ENCODE results near the gene TMEM200C. TPM values are rescaled to one million over a fixed set of nuclear protein-coding genes. Genes with fewer than 3 reads are reported as not detected.
"Not testable (repeated sequence)": the region's sequence is repeated elsewhere in the genome, so short reads cannot be mapped to it uniquely, and the experiment has no call there.

Gene TMEM200C
- total RNA-seq, 1 experiment from 2014 or later: 1.9 TPM

- no peak for DNase-seq (ENCODE audit: extremely low read depth, low read depth)
Measured at GRCh38 chr18:5892823-5893431, 2.4 kb downstream of the TMEM200C start.

- DNase-seq (ENCODE audit: extremely low read depth, low read depth): no peak
Measured at GRCh38 chr18:5891854-5892215, 3.5 kb downstream of the TMEM200C start.

DNA sequence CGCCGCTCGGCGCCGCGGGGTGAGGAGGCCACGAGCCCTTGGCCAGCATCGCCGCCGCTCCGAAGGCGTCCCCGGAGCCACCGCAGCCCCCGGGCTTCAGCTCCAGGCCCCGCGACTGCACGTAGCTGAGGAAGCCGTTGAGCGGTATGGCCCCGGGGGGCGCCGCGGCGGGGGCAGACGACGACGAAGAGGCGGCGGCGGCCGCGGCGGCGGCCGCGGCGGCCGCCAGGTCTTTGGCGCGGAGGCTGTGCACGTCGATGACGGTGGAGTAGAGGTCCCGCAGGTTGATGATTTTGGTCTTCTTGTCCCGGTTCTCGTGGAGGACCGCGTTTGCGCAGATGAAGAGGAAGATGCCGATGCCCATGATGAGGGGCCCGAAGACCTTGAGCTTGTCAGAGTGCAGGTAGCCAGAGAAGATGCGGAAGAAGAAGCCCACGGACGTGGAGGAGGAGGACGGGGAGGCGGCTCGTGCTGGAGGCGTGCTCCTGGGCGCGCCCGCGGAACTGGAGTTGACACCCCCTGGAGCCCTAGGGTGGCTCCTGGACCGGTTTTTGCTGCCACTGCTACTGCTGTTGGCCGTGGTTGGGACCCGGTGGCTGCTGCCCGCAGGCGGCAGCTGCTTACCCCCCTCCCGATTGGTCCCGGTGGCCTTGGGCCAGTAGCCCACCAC is 4.0 kb downstream of the TMEM200C start:
- no peak for DNase-seq (ENCODE audit: extremely low read depth, low read depth)

GRCh38 chr18:5890331-5891183 is 4.8 kb downstream of the TMEM200C start:
- DNase-seq (ENCODE audit: extremely low read depth, low read depth): no peak

- no peak for DNase-seq (ENCODE audit: extremely low read depth, low read depth)
Measured at GRCh38 chr18:5885361-5885760, 10.0 kb downstream of the TMEM200C start.

GRCh38 chr18:5884375-5884774 is 10.9 kb downstream of the TMEM200C start:
- no peak for DNase-seq (ENCODE audit: extremely low read depth, low read depth)

DNA sequence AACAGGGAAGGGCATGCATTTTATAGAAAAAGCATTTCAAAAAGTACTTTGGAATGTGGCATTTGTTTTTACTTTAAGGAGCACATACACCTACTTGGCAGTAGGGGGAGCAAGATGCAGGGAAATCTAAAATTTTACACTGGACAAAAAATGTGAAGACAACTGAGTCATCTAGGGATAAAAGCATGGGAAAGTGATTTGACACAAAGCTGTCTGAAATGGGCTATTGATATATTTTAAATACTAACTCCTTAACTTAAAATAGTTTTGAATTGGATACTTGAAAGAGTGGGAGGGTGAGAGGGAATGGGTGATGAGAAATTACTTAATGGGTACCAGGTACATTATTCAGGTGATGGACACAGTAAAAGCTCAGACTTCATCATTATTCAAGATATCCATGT is 15.8 kb downstream of the TMEM200C start:
- peak; percentile 21 for DNase-seq (ENCODE audit: extremely low read depth, low read depth)

GRCh38 chr18:5876891-5877290 is 18.4 kb downstream of the TMEM200C start:
- no peak for DNase-seq (ENCODE audit: extremely low read depth, low read depth)

GRCh38 chr18:5874336-5874735 is 21.0 kb downstream of the TMEM200C start:
- DNase-seq (ENCODE audit: extremely low read depth, low read depth): no peak

GRCh38 chr18:5872886-5873285 is 22.4 kb downstream of the TMEM200C start:
- no peak for DNase-seq (ENCODE audit: extremely low read depth, low read depth)

GRCh38 chr18:5871426-5871825 is 23.9 kb downstream of the TMEM200C start:
- no peak for DNase-seq (ENCODE audit: extremely low read depth, low read depth)

DNA sequence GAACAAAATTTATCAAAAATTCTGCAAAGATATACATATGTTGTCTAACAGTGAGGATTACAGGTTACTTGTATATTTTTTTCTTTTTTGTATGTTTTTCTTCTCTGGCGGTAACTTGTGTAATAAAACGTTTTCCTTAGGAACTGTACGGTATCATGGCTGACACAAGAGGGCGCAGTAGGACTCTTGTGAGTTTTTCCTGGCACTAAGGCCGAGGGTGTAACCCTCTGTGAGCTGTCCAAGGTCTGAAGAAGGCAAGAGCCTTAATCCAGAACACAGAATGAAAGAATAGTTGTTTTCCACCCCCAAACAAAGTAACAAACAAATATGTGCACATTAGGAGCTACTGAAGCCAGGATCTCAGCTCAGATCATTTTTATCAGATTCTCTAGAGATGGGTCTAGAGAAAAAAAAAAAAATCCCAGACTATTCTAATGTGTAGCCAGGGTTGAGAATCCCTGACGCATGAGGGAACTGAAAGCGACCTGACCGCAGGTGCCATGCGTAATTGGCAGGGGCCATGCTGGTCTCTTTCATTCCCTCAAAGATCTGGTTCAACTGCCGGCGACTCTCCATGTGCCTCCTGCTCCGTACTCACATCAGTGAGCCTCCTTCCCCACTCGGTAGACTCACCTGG is 27.0 kb downstream of the TMEM200C start:
- DNase-seq (ENCODE audit: extremely low read depth, low read depth): peak; percentile 83

DNA sequence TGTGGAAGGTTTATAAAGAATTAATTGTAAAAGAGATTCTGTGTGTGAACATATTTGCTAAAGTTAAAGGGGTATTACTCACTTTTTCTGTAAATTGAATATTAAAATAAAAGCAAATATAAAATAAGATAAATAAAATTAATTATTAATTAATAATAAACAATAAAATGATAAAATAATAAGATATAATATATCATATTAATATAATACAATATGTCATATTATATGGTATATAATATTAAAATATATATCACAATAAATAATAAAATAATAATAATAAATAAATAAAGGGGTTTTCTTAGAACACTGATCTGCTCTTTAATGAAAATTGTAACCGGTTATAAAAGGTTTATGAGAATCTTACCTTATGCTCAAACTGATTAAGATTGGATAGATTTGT is 29.8 kb downstream of the TMEM200C start:
- DNase-seq (ENCODE audit: extremely low read depth, low read depth): no peak

DNA sequence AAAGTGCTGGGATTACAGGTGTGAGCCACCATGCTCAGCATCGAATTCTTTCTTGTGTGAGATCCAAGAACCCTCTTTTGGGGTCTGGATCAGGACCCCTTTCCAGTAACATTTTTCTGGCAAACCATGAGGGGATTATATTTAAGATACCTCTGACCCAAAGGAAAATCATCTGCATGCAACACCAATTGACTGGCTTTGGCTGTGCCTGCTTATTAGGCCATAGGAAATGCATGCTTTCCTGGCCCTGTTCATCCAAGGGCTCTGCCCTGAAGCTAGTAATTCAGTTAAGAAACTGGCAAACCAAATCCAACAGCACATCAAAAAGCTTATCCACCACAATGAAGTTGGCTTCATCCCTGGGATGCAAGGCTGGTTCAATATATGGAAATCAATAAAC is 33.2 kb downstream of the TMEM200C start:
- not testable (repeated sequence) for DNase-seq (ENCODE audit: extremely low read depth, low read depth)

GRCh38 chr18:5857180-5857579 is 38.1 kb downstream of the TMEM200C start:
- no peak for DNase-seq (ENCODE audit: extremely low read depth, low read depth)

GRCh38 chr18:5853253-5853652 is 42.1 kb downstream of the TMEM200C start:
- DNase-seq (ENCODE audit: extremely low read depth, low read depth): no peak

DNA sequence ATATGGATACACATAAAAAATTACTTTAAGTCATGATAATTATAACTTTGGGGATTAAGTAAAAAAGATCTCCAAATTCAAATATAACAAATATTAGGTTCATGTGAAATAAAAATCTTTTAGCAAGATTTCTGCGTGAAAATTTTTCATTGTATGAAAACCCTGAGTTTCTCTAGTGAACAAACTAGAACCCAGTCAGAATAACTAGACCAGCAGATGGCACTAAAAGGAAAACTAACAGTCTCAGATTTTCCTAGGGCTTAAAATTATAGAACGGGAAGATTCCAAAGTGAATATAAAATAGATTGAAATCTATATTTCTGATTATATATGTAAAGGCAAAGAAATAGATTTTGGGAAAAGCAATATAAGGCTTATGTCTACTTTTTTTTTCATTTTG is 43.3 kb downstream of the TMEM200C start:
- peak; percentile 5 for DNase-seq (ENCODE audit: extremely low read depth, low read depth)

- no peak for DNase-seq (ENCODE audit: extremely low read depth, low read depth)
Measured at GRCh38 chr18:5842653-5843052, 52.7 kb downstream of the TMEM200C start.

- DNase-seq (ENCODE audit: extremely low read depth, low read depth): no peak
Measured at GRCh38 chr18:5841518-5841917, 53.8 kb downstream of the TMEM200C start.

GRCh38 chr18:5840547-5840946 is 54.8 kb downstream of the TMEM200C start:
- DNase-seq (ENCODE audit: extremely low read depth, low read depth): no peak

- no peak for DNase-seq (ENCODE audit: extremely low read depth, low read depth)
Measured at GRCh38 chr18:5840025-5840424, 55.3 kb downstream of the TMEM200C start.

All from NCI-H460 (cell line).